GM19455 (cell line): ENCODE data around the gene PIP4P1.
"Not testable (repeated sequence)": the region's sequence is repeated elsewhere in the genome, so short reads cannot be mapped to it uniquely, and the experiment has no call there.

Source experiments
- ATAC-seq: cut with Tn5 transposase; IDR thresholded peaks from one replicate; pipeline ENCODE4 v1.9.1; 2021; ENCODE audit not compliant: unreplicated experiment

The PIP4P1 gene

GRCh38 chr14:20461225-20462141 is at the start of gene PIP4P1:
TSS of gene PIP4P1 (minus strand) at chr14:20461434. CDS start at chr14:20461325, 109 bp downstream.
- peak; percentile 94 for ATAC-seq

- no peak for ATAC-seq
Observed at GRCh38 chr14:20508367-20508766, 47.1 kb upstream of the PIP4P1 start.

GRCh38 chr14:20507537-20507936 is 46.3 kb upstream of the PIP4P1 start:
- ATAC-seq = not testable (repeated sequence)

DNA sequence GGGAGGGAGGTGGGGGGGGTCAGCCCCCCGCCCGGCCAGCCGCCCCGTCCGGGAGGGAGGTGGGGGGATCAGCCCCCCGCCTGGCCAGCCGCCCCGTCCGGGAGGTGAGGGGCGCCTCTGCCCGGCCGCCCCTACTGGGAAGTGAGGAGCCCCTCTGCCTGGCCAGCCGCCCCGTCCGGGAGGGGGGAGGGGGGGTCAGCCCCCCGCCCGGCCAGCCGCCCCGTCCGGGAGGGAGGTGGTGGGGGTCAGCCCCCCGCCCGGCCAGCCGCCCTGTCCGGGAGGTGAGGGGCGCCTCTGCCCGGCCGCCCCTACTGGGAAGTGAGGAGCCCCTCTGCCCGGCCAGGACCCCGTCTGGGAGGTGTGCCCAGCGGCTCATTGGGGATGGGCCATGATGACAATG is 45.5 kb upstream of the PIP4P1 start:
- ATAC-seq = not testable (repeated sequence)

- not testable (repeated sequence) for ATAC-seq
Observed at GRCh38 chr14:20506276-20506675, 45.0 kb upstream of the PIP4P1 start.

GRCh38 chr14:20503898-20504297 is 42.7 kb upstream of the PIP4P1 start:
- no peak for ATAC-seq

GRCh38 chr14:20501346-20501745 is 40.1 kb upstream of the PIP4P1 start:
- no peak for ATAC-seq

DNA sequence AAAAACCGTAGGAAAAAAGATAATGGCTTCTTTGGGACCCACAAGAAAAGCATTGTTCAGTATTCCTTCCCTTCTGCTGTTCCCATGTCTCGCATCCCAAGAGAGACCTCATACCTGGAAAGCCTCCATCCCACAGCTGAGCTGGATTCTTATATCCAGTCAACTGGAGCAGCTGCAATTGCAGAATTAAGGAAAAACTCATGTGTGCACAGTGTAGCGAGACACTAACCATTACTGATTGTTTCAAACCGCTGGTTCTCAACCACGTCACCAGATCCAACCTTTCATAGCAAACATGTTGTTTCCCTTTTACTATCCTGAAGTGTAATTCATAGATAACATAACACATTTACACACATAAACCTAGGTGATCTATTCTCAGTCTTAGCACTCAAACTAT is 38.6 kb upstream of the PIP4P1 start:
- ATAC-seq = no peak

DNA sequence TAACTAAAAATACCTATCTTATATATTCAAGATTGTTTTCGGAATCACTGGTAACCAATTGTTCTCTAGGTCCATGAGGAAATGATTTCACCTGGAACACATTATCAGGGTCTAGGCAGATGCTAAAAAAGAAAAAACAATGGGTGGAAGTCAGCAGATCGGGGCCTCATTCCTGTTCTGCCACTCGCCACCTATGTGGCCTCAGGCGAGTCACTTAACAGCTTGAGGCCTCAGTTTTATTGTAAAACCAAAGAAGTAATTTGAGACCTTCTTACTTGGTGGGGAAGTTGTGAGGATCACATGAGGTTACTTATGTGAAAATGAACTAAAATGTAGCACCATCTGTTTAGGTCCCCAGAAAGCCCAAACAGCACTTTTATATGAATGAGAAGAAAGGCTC is 37.9 kb upstream of the PIP4P1 start:
- ATAC-seq = no peak

GRCh38 chr14:20498622-20499021 is 37.4 kb upstream of the PIP4P1 start:
- no peak for ATAC-seq

DNA sequence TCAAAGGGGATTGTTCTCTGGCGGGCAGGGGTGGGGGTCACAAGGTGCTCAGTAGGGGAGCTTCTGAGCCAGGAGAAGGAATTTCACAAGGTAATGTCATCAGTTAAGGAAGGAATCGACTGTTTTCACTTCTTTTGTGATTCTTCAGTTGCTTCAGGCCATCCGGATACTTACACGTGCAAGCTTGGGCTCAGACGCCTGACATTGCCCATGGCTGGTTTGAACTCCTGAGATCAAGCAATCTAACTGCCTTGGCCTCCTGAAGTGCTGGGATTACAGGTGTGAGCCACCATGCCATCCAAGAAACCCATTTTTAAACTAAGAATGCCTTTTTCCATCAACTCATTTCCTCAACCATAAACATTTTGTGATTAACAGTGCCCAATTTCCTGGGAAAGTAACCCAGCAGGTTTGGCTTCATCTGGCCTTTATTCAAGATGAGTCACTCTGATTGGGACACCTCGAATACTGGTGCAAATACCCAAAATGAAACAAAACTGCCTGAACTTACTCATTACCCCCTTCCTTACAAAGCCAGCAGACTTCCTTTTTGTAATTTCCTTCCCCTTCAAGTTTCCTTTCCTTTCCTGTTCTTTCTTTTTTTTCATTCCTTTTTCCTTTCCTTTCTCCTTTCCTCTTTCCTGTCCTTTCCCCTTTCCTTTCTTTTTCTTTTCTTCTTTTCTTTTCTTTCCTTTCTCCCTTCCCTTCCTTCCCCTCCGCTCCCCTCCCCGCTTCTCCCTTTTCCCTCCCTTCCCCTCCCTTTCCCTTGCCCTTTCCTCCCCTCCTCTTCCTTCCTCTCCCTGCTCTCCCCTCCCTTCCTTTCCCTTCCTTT is 33.9 kb upstream of the PIP4P1 start:
- no peak for ATAC-seq

- no peak for ATAC-seq
Observed at GRCh38 chr14:20493634-20494033, 32.4 kb upstream of the PIP4P1 start.

GRCh38 chr14:20492486-20492885 is 31.3 kb upstream of the PIP4P1 start:
- no peak for ATAC-seq

DNA sequence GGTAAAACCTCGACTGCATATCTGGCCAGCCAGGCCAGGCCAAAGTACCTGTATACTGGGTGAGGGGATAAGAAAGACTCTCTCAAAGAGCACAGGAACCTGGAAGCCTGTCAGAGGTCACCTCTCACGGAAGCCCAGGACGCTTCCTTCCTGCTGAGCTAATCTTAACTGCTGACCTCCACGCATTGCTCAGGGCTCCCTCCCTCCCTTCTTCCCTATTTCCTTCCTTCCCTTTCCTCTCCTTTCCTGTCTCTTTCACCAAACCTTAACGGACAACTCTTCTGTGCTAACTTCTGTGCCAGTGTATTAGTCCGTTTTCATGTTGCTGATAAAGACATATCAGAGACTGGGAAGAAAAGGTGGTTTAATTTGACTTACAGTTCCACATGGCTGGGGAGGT is 29.3 kb upstream of the PIP4P1 start:
- no peak for ATAC-seq

- no peak for ATAC-seq
Observed at GRCh38 chr14:20489093-20489994, 28.1 kb upstream of the PIP4P1 start.

GRCh38 chr14:20487396-20487725 is 26.1 kb upstream of the PIP4P1 start:
- ATAC-seq = no peak

GRCh38 chr14:20486684-20487395 is 25.6 kb upstream of the PIP4P1 start:
- no peak for ATAC-seq

- ATAC-seq = no peak
Observed at GRCh38 chr14:20485900-20486299, 24.7 kb upstream of the PIP4P1 start.

GRCh38 chr14:20482382-20482781 is 21.1 kb upstream of the PIP4P1 start:
- ATAC-seq = no peak

- no peak for ATAC-seq
Observed at GRCh38 chr14:20478894-20479293, 17.7 kb upstream of the PIP4P1 start.
